NCI-H2196 (cell line): ENCODE data around the gene ERAS.
"Not testable (repeated sequence)": the region's sequence is repeated elsewhere in the genome, so short reads cannot be mapped to it uniquely, and the experiment has no call there.

ENCODE experiments used
- DNase-seq: peaks from one replicate; lab custom pipeline; 2025; ENCODE audit not compliant: unreplicated experiment; lab: John Stamatoyannopoulos, UW

The ERAS gene

GRCh38 chrX:48794911-48795515 is 31.3 kb upstream of the ERAS start:
- DNase-seq, result no peak

- DNase-seq, result no peak
Measured at GRCh38 chrX:48798318-48798717, 28.0 kb upstream of the ERAS start.

- no peak for DNase-seq
Measured at GRCh38 chrX:48800574-48801279, 25.6 kb upstream of the ERAS start.

GRCh38 chrX:48801280-48802088 is 24.8 kb upstream of the ERAS start, which contains the start of gene HDAC6:
Gene HDAC6, plus strand, starts transcription at chrX:48802067. Its CDS starts 626 bp downstream, at chrX:48802693.
- DNase-seq, result peak; percentile 96

- peak; percentile 74 for DNase-seq
Measured at GRCh38 chrX:48802089-48802904, 24.0 kb upstream of the ERAS start.

GRCh38 chrX:48802905-48803200 is 23.5 kb upstream of the ERAS start:
- no peak for DNase-seq

- no peak for DNase-seq
Measured at GRCh38 chrX:48806081-48806480, 20.2 kb upstream of the ERAS start.

- no peak for DNase-seq
Measured at GRCh38 chrX:48813644-48814043, 12.7 kb upstream of the ERAS start.

GRCh38 chrX:48814722-48815121 is 11.6 kb upstream of the ERAS start:
- no peak for DNase-seq

GRCh38 chrX:48815266-48815665 is 11.0 kb upstream of the ERAS start:
- no peak for DNase-seq

GRCh38 chrX:48816014-48816810 is 10.1 kb upstream of the ERAS start:
- DNase-seq, result no peak

GRCh38 chrX:48818098-48818497 is 8.2 kb upstream of the ERAS start:
- no peak for DNase-seq

- no peak for DNase-seq
Measured at GRCh38 chrX:48818866-48819265, 7.4 kb upstream of the ERAS start.

- not testable (repeated sequence) for DNase-seq
Measured at GRCh38 chrX:48819394-48819793, 6.9 kb upstream of the ERAS start.

GRCh38 chrX:48823053-48823452 is 3.3 kb upstream of the ERAS start:
- DNase-seq, result no peak

GRCh38 chrX:48824066-48824465 is 2.2 kb upstream of the ERAS start:
- DNase-seq, result no peak

- no peak for DNase-seq
Measured at GRCh38 chrX:48826876-48827653, 752 bp downstream of the ERAS start.

- no peak for DNase-seq
Measured at GRCh38 chrX:48827654-48827968, 1.3 kb downstream of the ERAS start.

GRCh38 chrX:48829016-48829735 is 2.9 kb downstream of the ERAS start:
- DNase-seq, result no peak
